Activated CD4-positive, alpha-beta T cell treated with anti-CD3 and anti-CD28 coated beads, Interleukin-10, Interleukin-2, amounts not matched to agents 100 ng/mL and 50 ng/mL, durations not matched to agents 16 hours and 8 hours (primary cell): ENCODE measurements around the gene ANKS6.
A peak's percentile ranks its signal among the peaks of the same experiment; 100 is the strongest.

Experiments used
- DNase-seq: peaks from one replicate; pipeline ENCODE4 v3.0.0-alpha.2; 2020

The ANKS6 gene

DNA sequence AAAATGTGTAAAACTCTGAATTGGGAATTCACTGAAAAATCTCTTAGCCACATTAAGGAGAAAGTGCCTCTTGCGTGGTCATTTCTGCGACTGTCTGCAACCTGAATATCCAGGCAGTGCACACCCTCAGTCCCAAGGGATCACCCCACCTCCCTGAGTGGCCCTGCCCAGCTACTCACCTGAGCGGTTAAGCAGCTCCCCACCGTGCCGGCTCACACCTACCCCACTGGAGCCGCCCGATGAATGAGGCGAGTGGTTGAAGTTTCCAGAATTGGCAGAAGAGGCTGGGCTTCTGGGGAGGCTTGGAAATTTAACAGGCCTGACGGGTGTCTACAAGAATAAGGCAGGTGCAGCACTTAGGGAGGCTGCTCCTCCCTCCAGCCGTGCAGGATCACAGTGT, 25.6 kb downstream of the ANKS6 start:
- DNase-seq, result no peak

DNA sequence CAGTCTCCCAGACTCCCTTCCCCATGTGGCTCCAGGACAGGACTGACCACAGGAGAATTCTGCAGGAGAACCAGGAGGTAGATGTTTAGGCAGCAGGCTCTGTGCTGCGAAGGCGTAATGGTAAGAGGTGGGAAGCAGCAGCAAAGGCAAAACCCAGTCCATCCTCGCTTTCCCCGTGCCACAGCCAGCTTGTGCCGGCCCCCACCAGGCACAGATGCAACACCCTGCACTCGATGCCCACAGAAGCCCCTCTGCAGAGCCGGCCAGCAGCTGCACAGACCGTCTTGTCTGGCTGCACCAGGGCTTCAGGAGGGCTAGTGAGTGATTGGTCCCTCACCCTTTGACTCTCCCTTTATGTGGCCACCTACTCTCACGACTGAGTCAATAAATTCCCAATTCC, 28.0 kb downstream of the ANKS6 start:
- no peak for DNase-seq

DNA sequence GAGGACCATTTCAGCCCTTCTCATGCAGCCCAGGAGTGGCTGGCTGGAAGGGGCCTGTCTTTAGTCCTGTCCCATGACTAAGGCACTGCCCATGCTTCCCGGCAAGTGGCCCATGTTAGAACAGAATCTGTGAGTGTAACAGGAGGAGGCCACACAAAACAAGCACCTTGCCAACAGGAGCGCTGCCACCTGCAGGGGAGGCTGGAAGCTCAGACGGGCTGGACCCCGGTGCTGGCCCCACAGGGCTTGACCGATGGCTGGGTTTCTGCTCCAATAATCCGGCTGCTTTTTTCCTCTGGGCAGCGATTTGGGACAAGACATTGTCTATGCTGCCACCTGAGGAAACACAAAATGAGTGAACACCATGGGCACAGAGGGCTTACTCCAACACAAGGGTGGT, 28.4 kb downstream of the ANKS6 start:
- DNase-seq, result no peak

DNA sequence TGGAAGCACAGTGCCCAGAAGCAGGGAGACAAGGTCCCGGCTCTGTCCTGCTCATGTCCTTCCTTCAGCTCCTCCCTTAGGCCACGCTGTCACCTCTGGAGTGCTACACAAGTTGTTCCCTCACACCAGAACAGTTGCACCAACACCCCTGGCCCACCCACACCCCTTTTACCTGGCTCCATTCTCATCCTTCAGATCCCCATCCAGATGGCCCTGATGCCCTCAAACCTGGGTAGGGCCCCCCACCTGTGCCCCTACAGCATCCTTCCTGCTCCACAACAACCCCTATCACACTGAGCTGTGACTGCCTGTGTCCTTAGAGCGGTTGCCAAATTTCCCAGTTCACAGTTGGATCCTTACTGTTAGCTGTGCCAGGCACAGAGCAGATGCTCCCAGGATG, 29.2 kb downstream of the ANKS6 start:
- DNase-seq, result no peak

DNA sequence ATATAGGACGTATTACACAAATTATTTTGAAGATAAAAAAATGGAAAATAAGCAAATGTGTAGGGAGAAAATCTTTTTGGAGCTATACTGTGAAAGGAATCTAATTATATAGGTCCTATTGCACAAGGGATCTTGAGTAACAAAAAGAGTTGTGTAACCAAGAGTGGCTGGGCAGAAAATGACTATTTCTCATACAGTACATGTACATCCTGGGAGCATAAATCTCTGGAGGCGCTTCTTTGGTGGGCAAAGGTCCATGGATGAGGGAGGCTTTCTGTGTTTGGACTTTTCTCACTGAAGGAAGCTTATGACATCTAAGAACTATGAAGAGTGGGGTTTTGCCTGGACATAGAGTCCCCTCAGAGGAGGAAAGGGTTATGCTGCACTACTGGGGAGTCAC, 29.8 kb downstream of the ANKS6 start:
- no peak for DNase-seq

DNA sequence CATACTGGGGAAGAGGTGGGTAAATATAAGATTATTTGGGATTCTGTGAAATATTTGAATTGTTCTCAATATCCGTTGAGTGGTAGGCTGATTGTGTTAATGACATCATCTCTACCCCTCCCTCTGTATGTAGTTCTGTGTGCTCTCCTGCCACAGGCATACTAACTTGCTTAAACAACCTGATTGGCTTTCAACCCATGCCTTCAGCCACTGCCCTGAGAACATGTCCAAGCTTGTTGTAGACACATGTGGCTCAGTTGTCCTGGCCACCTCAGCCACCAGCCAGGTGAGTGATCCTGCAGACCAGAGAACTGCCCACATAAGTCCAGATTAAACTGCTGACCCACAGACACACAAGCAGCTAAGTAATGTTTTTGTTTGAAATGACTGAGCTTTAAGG, 31.1 kb downstream of the ANKS6 start:
- no peak for DNase-seq

DNA sequence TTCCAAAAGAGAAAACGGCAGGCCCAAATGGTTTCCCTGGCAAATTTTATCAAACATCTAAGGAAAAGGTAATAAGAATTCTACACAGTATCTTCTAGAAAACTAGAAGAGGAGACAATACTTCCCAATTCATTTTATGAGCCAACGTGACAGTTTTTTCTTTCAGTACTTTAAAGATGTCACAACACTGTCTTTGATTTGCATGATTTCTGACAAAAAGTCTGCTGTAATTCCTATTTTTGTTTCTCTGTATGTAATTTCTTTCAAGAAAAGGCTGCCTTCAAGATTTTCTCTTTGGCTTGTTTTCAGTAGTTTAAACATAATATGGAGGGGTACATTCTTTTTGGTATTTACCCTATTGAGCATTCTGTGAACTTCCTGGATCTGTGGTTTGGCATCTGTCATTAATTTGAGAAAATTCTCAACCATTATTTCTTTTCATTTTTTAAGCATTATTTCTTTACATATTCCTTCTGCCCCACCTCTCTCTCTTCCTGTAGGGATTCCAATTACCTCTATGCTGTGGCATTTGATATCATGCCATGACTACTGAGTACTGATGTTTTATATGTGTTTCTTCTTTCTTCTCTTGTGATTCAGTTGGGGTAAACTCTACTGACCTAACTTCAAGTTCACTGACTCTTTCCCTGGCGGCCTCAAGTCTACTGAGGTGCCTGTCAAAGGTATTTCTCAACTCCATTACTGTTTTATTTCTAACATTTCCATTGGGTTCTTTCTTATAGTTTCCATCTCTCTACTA, 32.2 kb downstream of the ANKS6 start:
- DNase-seq, result no peak

DNA sequence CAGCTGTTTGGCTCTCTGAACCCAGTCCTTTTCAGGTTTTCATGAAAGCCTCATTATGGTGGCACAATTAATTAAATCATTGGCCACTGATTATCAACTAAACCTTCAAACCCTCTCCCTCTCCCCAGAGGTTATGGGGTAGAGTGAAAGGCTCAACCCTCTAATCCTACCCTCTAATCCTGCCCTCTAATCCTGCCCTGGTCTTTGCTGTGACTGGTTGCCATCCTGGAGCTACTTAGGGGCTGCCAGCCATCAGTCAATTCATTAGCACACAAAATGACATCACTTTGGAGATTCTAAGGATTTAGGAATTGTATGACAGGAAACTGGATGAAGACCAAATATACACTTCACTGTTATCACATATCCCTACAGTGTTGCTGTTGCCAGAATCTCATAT, 36.1 kb downstream of the ANKS6 start:
- no peak for DNase-seq

DNA sequence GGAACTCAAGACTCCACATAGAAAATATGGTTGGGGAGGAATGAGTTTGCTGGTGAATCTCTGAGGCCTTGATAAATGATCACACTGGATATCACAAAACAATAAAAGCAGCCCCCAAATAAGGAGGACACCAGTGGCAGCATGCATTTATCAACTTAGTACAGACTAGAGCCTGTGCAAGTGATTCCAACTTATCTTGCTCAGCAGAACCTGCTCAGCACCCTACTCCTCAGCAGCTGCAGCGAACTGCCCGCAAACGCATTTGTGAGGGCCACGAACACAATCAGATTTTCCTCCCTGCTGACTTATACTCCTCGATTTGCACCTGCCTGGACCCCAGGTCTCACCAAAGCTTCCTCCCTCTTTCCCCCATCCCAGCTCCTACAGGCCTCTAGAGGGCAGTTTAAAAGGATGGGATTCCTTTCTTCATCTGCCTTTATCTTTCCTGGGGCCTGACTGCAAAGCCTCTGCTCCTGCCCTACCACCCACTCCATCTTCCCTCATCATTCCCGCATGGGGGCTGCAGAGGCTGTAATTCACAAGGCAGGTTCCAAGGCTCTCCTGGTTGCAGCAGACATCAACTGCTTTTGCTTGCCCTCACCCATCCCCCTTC, 41.2 kb downstream of the ANKS6 start:
- DNase-seq, result no peak

DNA sequence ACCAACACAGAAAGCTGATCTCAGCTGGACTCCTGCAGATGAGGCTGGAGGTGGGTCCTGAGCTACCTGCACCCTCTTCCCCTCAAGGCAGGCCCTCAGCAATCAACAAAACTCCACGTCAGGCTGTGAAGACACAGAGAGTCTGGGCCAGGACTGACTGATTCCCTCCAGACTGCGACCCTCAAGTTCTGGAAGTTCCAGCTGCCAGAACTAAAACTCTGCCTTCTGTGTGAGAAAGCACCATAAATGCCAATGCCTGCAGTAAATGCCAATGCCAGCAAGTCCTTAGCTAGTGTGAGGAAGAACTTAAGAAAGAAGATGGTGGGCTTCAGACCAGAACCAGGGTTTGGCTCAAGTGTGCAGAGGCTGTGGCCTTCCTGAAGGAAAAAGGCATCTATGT, 45.1 kb downstream of the ANKS6 start:
- no peak for DNase-seq

DNA sequence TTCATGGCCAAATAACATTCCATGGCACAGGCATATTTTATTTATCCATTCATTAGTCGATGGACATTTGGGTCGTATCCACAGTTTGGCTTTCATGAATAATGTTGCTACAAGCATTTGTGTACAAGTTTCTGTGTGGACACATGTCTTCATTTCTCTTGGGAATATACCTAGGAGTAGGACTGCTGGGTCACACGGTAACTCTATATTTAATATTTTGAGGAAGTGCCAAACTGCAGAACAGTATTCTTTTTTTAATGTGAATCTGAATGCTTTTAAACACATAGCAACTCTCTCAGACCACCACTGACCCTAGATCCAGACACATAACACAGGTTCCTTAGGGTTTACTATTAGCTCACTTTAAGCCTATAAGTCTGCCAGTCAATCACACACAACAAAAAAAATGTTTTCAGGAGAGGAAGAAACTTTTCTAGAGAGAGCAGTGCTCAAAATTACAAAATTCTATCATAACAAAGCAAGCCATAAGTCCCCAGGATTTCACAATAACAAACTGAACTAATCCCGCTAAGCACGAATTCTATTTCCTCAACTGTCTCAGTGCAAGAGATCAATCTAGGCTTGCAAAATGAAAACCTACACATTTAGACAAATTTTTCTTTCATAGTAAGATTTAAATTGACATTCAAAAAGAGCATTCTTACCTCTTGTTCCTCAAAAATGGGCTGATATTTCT, 45.8 kb downstream of the ANKS6 start:
- DNase-seq, result no peak

DNA sequence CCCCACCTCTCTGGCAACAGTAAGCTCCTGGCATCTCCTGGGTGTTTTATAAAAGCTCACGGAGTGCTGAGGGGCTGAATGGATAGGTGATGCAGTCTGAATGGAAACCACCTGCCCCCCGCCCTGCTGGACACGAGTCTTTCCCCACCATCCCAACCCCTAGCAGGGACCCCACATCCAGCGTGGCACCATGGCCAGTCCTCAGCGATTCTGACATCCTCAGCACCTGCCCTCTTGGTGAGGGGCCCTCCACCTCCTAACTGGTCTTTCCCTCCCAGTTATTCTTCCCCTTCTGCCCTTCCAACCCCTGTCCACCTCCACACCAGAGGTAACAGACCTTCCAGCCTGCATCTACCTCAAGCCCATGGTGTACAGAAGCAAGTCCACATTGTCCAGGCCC, 48.9 kb downstream of the ANKS6 start:
- DNase-seq, result no peak

DNA sequence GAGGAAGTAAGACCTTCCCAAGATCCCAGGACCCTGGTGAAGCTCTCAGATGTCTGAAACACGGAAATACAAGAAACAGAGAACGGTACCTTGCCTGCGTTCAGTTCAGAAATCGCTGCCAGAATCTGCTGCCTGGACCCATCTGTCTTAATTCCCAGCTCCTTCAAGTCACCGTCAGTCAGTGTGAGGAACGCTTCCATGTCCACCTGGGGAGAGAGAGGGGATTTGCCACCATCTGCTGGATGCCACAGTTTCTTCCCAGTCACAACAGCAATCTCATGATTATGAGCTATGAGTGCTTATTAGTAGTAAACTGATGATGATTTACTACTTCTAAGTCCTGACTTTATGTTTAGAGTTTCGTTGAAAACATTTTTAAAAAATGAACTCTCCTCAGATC, 50.9 kb downstream of the ANKS6 start:
- no peak for DNase-seq

DNA sequence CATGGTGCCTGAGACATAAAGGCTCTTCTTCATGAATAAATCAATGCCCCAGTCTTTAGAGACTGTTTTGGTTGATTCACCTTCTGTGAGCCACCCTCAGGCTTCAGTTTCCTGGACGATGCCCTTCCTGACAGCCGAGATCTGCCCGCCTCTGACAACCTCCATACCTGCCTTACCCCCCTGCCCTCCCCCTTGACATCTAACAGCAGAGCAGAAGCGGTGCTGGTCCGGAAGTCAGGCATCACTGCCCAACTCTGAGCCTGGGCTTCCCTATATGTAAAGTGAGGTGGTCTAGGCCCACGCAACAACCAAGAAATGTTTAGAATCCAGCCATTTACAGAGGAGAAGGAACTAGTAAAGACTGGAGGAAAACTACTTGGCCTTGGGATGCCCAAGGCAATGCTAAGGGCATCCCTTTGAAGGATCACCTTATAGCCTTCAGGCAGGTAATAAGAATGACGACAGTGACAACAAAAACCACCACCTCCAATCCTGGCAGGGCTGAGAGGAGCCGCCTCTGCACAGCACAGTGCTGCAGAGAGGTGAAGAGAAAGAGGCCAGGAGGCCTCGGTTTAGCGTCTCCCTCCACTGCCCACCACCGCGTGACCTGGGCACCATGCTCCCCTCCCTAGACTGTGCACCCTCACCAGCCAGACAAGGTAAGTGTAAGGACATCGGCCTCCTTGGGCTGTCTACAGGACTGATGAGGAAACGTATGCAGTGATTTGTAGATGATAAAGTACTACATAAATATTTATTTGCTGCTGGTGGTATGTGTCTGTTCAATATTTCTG, 52.3 kb downstream of the ANKS6 start:
- no peak for DNase-seq

DNA sequence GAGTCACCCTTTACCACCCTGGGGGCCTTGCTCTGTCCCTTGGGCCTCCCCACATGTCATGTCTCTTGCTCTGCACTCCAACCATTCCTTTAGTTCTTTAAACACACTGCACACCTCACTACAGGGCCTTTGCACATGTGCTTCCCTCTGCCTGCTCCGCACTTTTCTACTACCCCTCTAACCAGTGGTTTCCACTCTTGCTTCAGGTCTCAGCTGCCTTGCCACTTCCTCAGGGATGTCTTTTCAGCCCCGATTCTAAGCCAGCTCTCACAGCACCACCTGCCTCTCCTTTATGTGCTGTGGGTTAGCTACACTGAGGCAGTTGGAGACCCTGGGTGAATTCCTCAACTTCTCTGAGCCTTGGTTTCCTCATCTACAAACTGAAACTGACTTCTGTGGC, 53.0 kb downstream of the ANKS6 start:
- no peak for DNase-seq

DNA sequence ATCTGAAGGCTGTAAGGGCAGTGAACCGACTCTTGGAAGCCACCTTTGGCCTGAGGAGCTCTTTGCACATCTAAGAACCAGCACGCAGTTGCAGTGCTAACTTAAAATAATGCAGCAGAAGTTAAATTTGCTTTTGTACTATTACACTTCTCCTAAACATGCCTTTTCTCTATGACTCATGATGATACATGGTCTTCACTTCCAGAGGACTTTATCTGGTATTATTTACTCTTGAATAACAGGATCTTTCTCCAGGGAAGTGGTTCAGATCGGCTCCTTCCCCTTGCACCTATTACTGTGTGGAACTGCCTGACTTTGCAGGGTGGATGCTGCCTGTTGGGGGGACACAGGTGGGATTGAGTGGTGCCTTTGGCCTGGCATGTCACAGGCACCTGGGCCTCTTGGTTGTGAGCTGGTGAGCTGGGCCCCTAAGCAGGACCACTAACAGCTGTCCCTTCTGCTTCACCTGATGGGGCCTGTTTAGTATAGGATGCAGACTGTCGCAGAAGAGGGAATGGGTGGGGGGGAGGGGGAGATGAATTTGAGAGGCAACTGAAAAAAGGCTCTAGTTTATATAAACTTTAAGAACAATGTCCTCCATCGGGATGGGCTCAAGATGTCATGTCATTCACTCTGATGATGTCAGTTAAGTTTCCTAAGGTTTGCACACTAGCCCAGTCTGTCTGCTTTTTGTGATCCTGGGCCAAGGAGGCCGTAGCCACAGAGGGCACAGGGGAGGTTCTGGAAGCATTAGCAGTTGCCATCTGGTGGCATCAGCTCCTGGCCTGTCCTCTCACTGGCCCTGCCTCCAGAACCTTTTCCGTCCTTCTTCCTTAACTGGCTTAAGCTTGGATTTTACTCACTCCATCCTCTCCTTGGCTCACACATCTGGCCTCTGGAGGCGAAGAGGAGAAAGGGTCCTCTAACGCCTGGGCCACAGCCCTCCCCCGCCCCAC, 53.8 kb downstream of the ANKS6 start:
- no peak for DNase-seq

DNA sequence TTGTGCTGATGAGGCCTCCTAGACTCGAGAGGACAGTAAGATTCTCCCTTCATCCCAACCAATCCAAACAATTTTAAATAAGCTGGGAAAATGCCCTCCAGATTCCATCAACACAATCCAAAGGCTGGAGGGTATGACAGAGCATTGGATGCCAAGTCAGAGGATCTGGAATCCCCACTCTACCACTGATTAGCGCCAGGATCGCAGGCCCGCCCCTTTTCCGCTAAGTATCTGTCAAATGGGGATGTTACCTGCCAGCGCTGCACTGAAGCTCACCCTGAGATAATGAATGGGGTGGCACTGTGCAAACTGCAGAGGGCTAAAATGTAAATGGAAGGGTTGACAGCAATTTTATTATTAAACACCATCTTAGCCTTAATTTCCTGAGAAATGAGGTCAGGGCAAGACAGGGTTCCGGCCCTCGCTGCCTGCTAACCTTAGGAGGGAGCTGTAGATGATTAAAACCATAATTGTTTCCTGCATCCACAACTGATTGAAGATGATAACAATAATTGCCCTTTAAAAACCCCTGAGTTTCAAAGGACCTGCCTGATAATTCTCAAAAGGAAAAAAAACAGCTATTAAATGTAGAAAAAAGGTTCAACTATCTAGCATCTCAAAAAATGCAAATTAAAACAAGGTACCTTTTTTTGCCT, 56.0 kb downstream of the ANKS6 start:
- no peak for DNase-seq

DNA sequence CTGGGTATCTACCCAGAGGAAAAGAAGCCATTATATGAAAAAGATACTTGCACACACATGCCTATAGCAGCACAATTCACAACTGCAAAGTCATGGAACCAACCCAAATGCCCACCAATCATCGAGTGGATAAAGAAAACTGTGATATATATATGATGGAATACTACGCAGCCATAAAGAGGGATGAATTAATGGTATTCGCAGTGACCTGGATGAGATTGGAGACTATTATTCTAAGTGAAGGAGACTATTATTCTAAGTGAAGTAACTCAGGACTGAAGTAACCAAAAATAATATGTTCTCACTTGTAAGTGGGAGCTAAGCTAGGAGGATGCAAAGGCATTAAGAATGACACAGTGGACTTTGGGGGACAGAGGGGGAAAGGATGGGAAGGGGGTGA, 57.6 kb downstream of the ANKS6 start:
- DNase-seq, result no peak

DNA sequence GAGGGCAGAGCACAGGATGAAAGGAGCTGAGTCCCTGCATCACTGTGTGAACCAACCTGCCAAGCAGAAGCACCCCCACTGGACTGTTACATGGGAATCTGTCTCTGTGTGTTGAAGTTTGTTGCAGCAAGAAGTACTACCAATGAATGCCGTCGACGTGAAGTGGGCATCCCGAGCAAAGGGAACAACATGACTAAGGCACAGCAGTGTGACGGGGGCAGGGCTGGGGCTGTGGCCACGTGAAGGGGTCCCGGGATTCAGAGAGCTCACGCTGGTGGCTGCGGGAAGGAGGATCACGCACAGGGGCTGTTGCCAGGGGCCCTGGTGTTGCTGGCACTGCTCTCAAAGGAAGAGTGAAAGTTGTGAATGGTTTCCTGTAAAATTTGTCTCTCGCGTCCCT, 60.1 kb downstream of the ANKS6 start:
- DNase-seq, result no peak

DNA sequence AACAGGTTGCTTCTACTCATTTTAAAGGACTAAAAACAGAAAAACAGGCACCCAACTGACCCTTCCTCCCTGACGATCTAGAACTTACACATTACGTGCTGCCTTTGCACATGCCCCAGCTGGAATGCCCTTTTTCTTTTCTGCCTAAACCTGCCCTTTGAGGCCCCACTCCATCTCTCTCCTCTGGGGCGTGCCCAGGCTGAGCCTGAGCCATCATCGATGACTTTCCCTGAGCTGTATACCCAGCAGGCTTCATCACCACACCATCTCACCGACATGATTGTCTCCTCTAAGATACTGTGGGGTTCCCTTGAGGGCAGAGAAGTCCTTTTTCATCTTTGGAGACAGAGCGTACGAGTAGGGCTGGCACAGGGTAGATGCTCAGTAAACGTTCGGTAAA, 63.6 kb downstream of the ANKS6 start:
- no peak for DNase-seq

DNA sequence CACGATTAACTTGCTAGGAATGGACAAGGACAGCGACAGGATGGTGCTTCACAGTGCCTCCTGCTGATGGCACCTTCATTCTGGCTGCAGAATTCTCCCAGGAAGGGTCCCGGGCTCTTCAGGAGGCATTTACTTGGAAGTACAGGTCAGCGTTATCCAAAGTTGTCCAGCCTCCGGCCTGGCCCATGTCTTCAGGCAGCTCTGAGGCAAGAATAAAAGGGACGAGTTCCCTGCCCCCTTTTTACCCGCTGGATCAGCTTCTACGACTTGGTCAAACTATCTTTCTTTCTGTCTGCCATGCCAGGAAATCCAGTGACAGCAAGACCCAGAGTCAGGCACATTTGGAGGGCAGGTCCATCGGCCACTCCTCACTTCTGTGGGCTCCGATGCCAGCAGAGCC, 64.3 kb downstream of the ANKS6 start:
- no peak for DNase-seq

DNA sequence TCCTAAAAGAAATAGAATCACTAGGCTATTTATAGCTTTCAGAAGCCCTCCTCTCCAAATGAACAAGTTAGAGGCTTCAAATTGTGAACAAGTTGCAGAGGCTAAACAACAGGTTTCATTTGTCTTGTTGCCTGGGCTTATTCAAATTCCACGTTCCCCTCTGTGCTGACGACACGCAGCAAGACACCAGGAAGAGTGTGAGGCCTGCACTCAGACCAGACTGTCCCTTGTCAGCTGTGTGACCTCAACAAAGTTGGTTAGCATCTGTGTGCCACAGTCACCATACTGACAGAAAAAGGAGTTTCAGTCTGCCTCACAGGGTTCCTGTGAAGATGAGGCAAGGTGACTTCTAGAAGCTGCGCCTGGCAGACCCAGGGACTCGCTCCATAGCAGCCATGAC, 65.5 kb downstream of the ANKS6 start:
- DNase-seq, result peak; percentile 49
